SH-SY5Y (cell line): Measurements from ENCODE around the gene PITX2.

ENCODE experiments used
- GATA2 ChIP-seq: IDR thresholded peaks from 2 replicates; pipeline ENCODE4 v1.6.1; 2011; ENCODE audit warnings: mild to moderate bottlenecking, low read depth, low read length
- GATA3 ChIP-seq: IDR thresholded peaks from 2 replicates; pipeline ENCODE4 v1.6.1; 2011; ENCODE audit warnings: low read depth, mild to moderate bottlenecking, low read length, moderate library complexity

The PITX2 gene

GRCh38 chr4:110622841-110623717 is at the start of gene PITX2:
Gene PITX2, minus strand, starts transcription at chr4:110623077. Its CDS starts 617 bp downstream, at chr4:110622460.
- no peak for TF ChIP-seq GATA2
- no peak for TF ChIP-seq GATA3

- TF ChIP-seq GATA3 (no peak), GATA2 (no peak)
These were observed 48.8 kb upstream of the PITX2 start for GRCh38 chr4:110671679-110672078.

- TF ChIP-seq GATA3 (no peak), GATA2 (no peak)
These were observed 46.8 kb upstream of the PITX2 start for GRCh38 chr4:110669663-110670062.

- no peak for TF ChIP-seq GATA2
- TF ChIP-seq GATA3 = no peak
These were observed 45.8 kb upstream of the PITX2 start for GRCh38 chr4:110668463-110669235.

- no peak for TF ChIP-seq GATA3
- no peak for TF ChIP-seq GATA2
These were observed 44.8 kb upstream of the PITX2 start for GRCh38 chr4:110667670-110668069.

- TF ChIP-seq GATA3 = no peak
- TF ChIP-seq GATA2 = no peak
These were observed 43.2 kb upstream of the PITX2 start for GRCh38 chr4:110666030-110666429.

- TF ChIP-seq GATA3 (no peak), GATA2 (no peak)
These were observed 41.0 kb upstream of the PITX2 start for GRCh38 chr4:110663738-110664444.

GRCh38 chr4:110663206-110663605 is 40.3 kb upstream of the PITX2 start:
- TF ChIP-seq GATA2 = no peak
- no peak for TF ChIP-seq GATA3

- TF ChIP-seq GATA3 = no peak
- TF ChIP-seq GATA2 = no peak
These were observed 37.9 kb upstream of the PITX2 start for GRCh38 chr4:110660755-110661154.

GRCh38 chr4:110654254-110654635 is 31.4 kb upstream of the PITX2 start:
- no peak for TF ChIP-seq GATA2
- TF ChIP-seq GATA3 = no peak

- TF ChIP-seq GATA2 (no peak), GATA3 (no peak)
These were observed 30.7 kb upstream of the PITX2 start for GRCh38 chr4:110653321-110654253.

- TF ChIP-seq GATA2 (no peak), GATA3 (no peak)
These were observed 21.1 kb upstream of the PITX2 start for GRCh38 chr4:110644008-110644407.

GRCh38 chr4:110643096-110643495 is 20.2 kb upstream of the PITX2 start:
- no peak for TF ChIP-seq GATA2
- no peak for TF ChIP-seq GATA3
